Erythroblast (primary cell): ENCODE data around the gene MARCHF5.

Source experiments
- GATA1 ChIP-seq: IDR thresholded peaks from 2 replicates; pipeline ENCODE4 v1.6.1; 2011; ENCODE audit warnings: low read depth, mild to moderate bottlenecking, control low read depth, low read length, moderate library complexity
- POLR2A ChIP-seq: IDR thresholded peaks from 2 replicates; pipeline ENCODE4 v1.6.1; 2011; ENCODE audit warnings: mild to moderate bottlenecking, low read length

GRCh38 chr10:92274071-92274470, 16.9 kb upstream of the MARCHF5 start:
- TF ChIP-seq POLR2A (no peak), GATA1 (no peak)
